Measurements from ENCODE around the gene POLD1.

POLD1 gene

GRCh38 chr19:50458396-50459066 lies 74.4 kb downstream of the POLD1 start:
- DNase-seq (ENCODE audit: insufficient read length, low spot score) (no peak), FAIRE-seq (no peak)
- TF ChIP-seq CTCF (IDR thresholded peaks at IDR 0.05; ENCODE audit: insufficient read depth, missing control alignments): no peak

- no peak for TF ChIP-seq CTCF (IDR thresholded peaks at IDR 0.05; ENCODE audit: insufficient read depth, missing control alignments)
- no peak for FAIRE-seq
Measured at GRCh38 chr19:50459067-50459456, 74.9 kb downstream of the POLD1 start.

GRCh38 chr19:50459638-50460037 lies 75.5 kb downstream of the POLD1 start:
- TF ChIP-seq CTCF (IDR thresholded peaks at IDR 0.05; ENCODE audit: insufficient read depth, missing control alignments): no peak
- FAIRE-seq (no peak), DNase-seq (ENCODE audit: insufficient read length, low spot score) (no peak)

More at GRCh38 chr19:50459067-50459456, 74.9 kb downstream of the POLD1 start:
- DNase-seq (ENCODE audit: insufficient read length, low spot score): no peak

GRCh38 chr19:50460161-50460765 lies 76.1 kb downstream of the POLD1 start:
- DNase-seq (ENCODE audit: insufficient read length, low spot score) (no peak), FAIRE-seq (no peak)
- TF ChIP-seq CTCF (IDR thresholded peaks at IDR 0.05; ENCODE audit: insufficient read depth, missing control alignments): no peak

GRCh38 chr19:50461066-50461875 lies 77.1 kb downstream of the POLD1 start:
- DNase-seq (ENCODE audit: insufficient read length, low spot score): peak; percentile 94
- TF ChIP-seq CTCF (IDR thresholded peaks at IDR 0.05; ENCODE audit: insufficient read depth, missing control alignments): peak; percentile 72

GRCh38 chr19:50462970-50463369 lies 78.8 kb downstream of the POLD1 start:
- no peak for DNase-seq (ENCODE audit: insufficient read length, low spot score)
- FAIRE-seq: no peak
- no peak for TF ChIP-seq CTCF (IDR thresholded peaks at IDR 0.05; ENCODE audit: insufficient read depth, missing control alignments)

More at GRCh38 chr19:50461066-50461875, 77.1 kb downstream of the POLD1 start:
- no peak for FAIRE-seq

All from D721Med (cell line).